KOPT-K1 (cell line): ENCODE measurements around the gene ZNF335.

ENCODE experiments used
- H3K27ac ChIP-seq: fragments of 200-600 bp; sonication (generic); 2 replicates; pipeline ENCODE4 v1.5.1; 2016; ENCODE audit warnings: antibody characterized with exemption, mild to moderate bottlenecking, low read depth, low read length; ENCODE audit not compliant: poor library complexity, severe bottlenecking
- H3K36me3 ChIP-seq: fragments of 200-600 bp; sonication (generic); 2 replicates; pipeline ENCODE4 v1.5.1; 2017; ENCODE audit warnings: antibody characterized with exemption, mild to moderate bottlenecking, low read length, moderate library complexity; ENCODE audit not compliant: insufficient read depth
- H3K9me3 ChIP-seq: fragments of 200-600 bp; sonication (generic); 2 replicates; pipeline ENCODE4 v1.5.1; 2017; ENCODE audit warnings: antibody characterized with exemption, low read length, mild to moderate bottlenecking; ENCODE audit not compliant: insufficient read depth, poor library complexity, severe bottlenecking

ZNF335 gene, protein sequence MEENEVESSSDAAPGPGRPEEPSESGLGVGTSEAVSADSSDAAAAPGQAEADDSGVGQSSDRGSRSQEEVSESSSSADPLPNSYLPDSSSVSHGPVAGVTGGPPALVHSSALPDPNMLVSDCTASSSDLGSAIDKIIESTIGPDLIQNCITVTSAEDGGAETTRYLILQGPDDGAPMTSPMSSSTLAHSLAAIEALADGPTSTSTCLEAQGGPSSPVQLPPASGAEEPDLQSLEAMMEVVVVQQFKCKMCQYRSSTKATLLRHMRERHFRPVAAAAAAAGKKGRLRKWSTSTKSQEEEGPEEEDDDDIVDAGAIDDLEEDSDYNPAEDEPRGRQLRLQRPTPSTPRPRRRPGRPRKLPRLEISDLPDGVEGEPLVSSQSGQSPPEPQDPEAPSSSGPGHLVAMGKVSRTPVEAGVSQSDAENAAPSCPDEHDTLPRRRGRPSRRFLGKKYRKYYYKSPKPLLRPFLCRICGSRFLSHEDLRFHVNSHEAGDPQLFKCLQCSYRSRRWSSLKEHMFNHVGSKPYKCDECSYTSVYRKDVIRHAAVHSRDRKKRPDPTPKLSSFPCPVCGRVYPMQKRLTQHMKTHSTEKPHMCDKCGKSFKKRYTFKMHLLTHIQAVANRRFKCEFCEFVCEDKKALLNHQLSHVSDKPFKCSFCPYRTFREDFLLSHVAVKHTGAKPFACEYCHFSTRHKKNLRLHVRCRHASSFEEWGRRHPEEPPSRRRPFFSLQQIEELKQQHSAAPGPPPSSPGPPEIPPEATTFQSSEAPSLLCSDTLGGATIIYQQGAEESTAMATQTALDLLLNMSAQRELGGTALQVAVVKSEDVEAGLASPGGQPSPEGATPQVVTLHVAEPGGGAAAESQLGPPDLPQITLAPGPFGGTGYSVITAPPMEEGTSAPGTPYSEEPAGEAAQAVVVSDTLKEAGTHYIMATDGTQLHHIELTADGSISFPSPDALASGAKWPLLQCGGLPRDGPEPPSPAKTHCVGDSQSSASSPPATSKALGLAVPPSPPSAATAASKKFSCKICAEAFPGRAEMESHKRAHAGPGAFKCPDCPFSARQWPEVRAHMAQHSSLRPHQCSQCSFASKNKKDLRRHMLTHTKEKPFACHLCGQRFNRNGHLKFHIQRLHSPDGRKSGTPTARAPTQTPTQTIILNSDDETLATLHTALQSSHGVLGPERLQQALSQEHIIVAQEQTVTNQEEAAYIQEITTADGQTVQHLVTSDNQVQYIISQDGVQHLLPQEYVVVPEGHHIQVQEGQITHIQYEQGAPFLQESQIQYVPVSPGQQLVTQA (N-terminal part only)

DNA sequence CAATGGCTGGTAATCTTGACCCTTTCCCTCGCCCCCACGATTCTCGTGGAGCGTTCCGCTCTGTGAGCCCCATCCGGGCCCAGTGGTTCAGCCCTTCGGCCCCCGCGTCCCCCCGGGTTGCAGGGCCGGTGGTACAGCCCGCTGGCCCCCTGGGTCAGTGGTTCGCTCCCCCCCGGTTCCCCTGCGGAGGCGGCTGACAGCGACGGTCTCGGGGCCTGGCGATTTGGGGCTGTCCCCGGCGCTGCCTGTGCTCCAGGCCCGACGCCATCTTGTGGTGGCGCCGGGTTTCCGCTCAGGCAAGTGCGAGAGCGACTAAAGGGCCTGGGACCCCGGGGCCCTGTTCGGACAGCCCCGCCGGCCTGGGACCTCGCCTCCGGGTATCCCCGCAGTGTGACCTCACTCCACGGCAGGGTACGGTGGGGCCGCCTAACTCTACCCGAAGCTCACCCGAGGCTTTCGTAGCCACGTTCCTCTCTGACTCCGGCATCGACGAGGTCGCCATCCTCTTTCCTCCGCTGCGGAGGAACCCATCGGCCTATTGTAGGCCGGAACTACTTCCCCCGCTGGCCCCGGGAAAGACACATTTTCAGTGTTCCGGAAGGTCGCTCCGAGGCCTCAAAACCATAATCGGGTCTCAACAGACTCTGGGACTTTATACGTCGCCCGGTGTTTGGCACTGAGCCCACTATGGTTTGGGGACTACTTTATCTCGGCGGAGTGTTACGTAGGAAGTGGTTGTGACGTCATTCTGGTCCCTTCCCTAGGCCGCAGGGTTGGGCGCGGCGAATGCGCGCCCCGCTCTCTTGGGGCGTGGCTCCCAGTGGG, at the start of gene ZNF335:
Gene ZNF335, minus strand, starts transcription at position 529 of the 825 bp plus-strand sequence. CDS start 793 bp downstream, outside the sequence.
- peaks cover 31% of the 10 kb centered on the region for H3K36me3 ChIP-seq
- no peaks in the 10 kb centered on the region for H3K9me3 ChIP-seq

DNA sequence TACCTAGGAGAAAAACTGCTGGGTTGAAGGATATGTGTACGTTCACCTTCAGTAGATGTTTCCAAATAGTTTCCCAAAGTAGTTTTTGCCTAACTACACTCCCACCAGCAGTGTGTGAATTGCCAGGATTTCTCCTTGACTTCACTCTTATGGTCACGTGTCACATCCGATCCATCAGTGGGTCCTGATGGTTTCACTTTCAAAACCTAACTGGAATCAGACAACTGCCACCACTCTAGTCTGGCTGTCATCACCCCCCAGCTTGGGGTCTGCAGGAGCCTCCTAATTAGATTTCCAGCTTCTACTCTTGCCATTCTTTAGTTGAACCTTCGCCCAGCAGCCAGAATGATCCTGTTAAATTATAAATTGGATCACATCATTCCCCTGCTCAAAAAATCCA, 48.6 kb upstream of the ZNF335 start:
- no peaks in the 10 kb centered on the region for H3K9me3 ChIP-seq
- no peaks in the 10 kb centered on the region for H3K36me3 ChIP-seq
- no peak overlapping the region for H3K27ac ChIP-seq

More for the DNA sequence above, at the start of gene ZNF335:
- peak within 1 kb of the TSS; percentile 98 for H3K27ac ChIP-seq

DNA sequence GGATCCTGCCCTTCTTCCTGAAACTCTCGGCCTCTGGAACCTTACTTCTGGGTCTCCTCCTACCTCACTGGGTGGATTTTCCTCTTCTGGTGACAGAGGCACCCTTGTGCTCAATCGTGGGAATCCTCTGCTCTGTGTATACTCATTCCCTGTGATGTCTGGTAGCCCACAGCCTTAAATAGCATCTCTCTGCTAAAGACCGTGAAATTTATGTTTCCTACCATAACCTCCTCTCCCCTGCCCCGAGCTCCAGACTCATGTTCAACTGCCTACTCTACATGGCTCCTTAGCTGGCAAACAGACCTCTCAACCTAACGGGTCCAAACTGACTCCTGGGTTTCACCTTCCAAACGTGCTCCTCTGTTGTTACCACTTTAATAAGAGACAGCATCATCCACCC, 46.6 kb upstream of the ZNF335 start:
- no peaks in the 10 kb centered on the region for H3K36me3 ChIP-seq
- H3K9me3 ChIP-seq: no peaks in the 10 kb centered on the region
- H3K27ac ChIP-seq: no peak overlapping the region

DNA sequence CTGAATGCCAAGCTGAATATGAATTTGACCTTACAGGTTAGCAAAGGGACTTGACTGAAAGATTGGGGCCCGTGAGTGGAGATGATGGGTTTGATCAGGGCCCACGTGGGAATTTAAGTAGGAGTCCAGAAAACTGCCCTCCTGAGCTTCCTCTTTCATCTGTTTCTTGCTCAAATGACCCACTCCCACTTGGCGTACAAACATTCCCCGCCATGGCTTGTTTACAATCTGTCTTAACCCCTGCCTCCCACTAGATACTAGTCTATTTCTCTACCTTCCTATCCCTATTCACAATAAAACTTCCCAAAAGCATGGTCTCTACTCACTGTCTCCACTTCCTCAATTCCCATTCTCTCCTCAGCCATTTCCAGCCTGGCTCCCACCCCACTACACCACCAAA, 46.1 kb upstream of the ZNF335 start:
- H3K36me3 ChIP-seq: no peaks in the 10 kb centered on the region
- H3K27ac ChIP-seq: no peak overlapping the region
- no peaks in the 10 kb centered on the region for H3K9me3 ChIP-seq

DNA sequence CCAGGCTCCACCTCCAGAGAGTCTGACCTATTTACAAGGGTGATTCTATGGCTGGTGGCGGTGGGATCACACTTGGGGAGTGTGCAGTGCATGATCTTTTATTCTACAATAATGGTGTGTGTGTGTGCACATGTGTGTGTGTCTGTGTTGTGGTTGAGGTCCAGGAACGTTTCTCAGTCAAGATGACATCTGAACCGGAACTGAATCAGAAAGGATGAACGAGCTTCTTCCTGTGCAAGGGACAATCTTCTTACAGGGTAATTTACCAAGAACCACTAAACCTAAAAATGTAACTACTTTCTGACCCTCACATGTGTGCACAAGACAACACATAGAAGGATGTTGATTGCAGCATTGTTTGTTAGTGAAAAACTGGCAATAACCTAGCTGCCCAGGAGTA, 45.3 kb upstream of the ZNF335 start:
- H3K9me3 ChIP-seq: no peaks in the 10 kb centered on the region
- no peak overlapping the region for H3K27ac ChIP-seq
- no peaks in the 10 kb centered on the region for H3K36me3 ChIP-seq

DNA sequence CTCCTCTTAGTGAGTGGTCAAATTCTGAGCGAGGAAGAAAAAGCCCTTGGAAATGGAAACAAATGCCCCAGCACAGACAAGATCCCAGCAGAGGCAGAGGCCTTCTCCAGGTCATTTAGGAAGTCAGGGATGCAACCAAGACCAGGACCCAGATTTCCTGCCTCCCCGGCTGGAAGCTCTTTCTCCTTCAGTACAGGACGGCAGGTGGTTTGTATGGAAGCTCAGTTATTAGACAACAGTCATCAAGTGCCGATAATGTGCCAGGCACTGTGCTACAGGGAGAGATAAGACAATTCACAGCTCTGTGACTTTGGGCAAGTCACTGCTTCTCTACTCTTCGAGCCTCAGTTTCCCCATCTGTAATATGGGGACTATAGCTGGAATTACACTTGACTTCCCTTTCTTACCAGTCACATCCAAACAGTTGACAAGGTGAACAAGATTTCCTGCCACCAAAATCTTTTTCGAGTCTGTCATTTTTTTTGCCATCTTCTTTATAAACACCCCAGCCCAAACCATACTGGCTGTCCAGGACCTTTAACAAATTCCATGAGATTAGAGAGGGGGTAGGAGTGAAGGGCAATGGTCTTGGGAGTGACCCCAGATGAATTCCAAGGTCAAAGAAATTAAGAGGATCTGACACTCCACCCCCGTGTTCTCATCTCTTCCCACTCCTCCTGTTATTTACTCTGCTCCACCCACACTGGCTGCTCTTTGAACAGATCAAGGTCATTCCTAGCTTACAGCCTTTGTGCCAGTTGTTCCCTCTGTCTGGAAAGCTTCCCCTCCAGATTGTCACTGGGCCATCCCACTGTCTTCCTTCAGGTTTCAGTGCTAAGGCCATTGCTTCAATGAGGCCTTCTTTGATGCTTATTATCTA, 42.8 kb upstream of the ZNF335 start:
- Histone ChIP-seq H3K27ac (no peak overlapping the region), H3K9me3 (no peaks in the 10 kb centered on the region), H3K36me3 (no peaks in the 10 kb centered on the region)

DNA sequence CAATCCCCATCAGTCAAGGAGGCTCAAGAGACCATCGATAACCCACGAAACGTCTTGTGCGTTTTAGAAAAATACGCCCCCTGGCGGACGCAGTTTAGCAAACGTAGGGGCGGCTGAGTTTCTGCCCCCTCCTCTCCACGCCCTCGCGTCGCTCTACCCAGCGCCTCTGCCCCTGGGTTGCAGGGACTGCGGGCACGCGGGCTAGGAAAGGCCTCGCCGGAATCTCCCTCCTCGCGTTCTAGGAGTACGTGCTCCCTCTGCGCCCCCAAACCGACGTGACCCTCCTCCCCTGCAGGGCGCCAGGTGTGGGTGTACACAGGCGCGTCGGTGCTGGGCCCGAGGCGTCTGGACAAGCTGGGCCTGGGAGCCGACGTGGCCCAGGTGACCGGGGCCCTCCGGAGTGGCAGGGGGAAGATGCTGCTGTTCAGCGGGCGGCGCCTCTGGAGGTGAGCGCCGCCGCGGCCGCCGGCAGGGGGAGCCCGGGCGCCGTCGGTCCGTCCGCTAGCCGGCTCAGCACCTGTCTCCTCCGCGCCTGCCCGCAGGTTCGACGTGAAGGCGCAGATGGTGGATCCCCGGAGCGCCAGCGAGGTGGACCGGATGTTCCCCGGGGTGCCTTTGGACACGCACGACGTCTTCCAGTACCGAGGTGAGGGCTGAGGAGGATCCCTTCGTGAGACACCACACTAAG, 42.0 kb upstream of the ZNF335 start:
- Histone ChIP-seq H3K36me3 (no peaks in the 10 kb centered on the region), H3K27ac (no peak overlapping the region), H3K9me3 (no peaks in the 10 kb centered on the region)

DNA sequence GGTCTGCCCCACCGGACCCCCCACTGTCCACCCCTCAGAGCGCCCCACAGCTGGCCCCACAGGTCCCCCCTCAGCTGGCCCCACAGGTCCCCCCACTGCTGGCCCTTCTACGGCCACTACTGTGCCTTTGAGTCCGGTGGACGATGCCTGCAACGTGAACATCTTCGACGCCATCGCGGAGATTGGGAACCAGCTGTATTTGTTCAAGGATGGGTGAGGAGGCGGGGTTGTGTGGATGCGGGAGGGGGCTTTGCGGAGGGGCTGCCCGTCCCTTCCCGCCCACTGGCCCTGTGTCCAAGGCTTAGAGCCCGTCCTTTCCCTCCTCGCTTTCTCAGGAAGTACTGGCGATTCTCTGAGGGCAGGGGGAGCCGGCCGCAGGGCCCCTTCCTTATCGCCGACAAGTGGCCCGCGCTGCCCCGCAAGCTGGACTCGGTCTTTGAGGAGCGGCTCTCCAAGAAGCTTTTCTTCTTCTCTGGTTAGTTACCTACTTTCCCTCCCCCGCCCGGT, 41.4 kb upstream of the ZNF335 start:
- Histone ChIP-seq H3K27ac (no peak overlapping the region), H3K36me3 (no peaks in the 10 kb centered on the region), H3K9me3 (no peaks in the 10 kb centered on the region)

DNA sequence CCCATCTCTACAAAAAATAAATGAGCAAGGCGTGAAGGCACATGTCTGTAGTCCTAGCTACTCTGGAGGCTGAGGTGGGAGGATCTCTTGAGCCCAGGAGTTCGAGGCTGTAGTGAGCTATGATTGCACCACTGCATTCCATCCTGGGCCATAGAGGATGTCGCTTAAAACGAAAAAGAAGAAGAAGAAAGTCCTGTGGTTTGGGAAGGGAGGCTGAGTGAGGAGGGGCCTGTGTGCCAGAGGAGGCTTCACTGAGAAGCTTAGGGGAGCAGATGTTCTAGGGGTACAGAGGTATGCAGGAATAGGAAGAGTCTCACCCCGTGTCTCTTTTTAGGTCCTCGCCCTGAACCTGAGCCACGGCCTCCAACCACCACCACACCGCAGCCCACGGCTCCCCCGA, 40.9 kb upstream of the ZNF335 start:
- no peaks in the 10 kb centered on the region for H3K9me3 ChIP-seq
- no peaks in the 10 kb centered on the region for H3K36me3 ChIP-seq

DNA sequence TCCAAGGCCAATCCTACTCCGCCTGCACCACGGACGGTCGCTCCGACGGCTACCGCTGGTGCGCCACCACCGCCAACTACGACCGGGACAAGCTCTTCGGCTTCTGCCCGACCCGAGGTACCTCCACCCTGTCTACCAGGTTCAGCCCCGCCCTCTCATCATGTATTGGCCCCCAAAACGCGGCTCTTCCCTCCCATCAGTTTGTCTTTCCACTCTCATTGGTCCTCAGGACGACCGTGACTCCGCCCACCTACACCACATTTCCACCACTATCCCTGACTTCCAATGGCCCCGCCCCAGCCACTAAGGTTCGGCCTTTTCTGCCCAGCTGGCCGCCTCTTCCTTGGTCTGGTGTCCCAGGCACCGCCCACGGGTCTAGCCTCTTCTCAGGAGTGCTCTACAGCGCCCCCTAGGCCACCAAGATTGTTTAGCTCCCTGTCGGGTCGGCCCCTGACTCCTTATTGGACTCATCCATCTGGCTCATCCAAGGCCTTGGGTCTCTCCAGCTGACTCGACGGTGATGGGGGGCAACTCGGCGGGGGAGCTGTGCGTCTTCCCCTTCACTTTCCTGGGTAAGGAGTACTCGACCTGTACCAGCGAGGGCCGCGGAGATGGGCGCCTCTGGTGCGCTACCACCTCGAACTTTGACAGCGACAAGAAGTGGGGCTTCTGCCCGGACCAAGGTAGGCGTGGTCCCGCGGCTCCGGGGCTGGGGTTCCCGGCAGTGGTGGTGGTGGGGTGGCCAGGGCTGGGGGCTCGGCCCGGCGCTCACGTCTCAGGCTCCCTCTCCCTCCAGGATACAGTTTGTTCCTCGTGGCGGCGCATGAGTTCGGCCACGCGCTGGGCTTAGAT, 39.9 kb upstream of the ZNF335 start:
- Histone ChIP-seq H3K9me3 (no peaks in the 10 kb centered on the region), H3K27ac (no peak overlapping the region), H3K36me3 (no peaks in the 10 kb centered on the region)

More for the DNA sequence above, 40.9 kb upstream of the ZNF335 start:
- no peak overlapping the region for H3K27ac ChIP-seq

DNA sequence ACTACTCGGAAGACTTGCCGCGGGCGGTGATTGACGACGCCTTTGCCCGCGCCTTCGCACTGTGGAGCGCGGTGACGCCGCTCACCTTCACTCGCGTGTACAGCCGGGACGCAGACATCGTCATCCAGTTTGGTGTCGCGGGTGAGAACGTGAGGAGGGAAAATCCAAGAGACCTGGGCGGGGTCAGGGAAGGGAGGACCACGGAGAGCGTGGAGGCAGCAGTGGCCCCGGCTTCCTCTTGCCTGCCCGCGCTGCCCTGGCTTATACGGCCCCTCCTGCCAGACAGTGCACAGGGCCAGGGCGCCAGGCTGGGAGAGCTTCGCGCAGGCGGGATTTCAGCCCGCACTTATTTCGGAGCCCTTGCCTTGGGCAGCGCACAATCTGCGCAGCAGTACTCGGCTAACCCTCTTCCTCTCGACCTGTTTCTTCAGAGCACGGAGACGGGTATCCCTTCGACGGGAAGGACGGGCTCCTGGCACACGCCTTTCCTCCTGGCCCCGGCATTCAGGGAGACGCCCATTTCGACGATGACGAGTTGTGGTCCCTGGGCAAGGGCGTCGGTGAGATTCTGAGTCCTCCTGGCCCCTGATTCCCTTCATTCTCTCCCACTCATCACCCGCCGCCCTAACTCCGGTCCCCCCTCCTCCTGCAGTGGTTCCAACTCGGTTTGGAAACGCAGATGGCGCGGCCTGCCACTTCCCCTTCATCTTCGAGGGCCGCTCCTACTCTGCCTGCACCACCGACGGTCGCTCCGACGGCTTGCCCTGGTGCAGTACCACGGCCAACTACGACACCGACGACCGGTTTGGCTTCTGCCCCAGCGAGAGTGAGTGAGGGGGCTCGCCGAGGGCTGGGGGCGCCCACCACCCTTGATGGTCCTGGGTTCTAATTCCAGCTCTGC, 38.7 kb upstream of the ZNF335 start:
- Histone ChIP-seq H3K36me3 (no peaks in the 10 kb centered on the region), H3K27ac (no peak overlapping the region), H3K9me3 (no peaks in the 10 kb centered on the region)
